ENCODE results near the gene CACNA1F.

DNA sequence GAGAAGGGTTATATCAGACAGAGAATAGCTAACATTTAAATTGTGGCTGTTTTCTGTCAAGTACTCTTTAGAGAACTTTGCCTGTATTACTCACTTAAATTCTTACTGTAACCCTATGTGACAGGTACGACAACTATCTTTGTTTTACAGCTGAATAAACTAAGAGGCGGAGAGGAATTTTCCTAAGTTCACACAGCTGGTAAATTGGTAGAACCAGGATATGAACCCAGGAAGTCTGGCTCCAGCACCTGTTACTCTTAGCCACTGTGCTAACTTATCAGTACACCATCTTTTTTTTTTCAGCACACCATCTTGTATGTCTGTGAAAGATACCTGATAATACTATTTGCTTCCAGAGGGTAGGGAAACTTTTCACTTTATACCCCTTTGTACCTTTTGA, 31.1 kb downstream of the CACNA1F start:
- TF ChIP-seq, protein P1, sequence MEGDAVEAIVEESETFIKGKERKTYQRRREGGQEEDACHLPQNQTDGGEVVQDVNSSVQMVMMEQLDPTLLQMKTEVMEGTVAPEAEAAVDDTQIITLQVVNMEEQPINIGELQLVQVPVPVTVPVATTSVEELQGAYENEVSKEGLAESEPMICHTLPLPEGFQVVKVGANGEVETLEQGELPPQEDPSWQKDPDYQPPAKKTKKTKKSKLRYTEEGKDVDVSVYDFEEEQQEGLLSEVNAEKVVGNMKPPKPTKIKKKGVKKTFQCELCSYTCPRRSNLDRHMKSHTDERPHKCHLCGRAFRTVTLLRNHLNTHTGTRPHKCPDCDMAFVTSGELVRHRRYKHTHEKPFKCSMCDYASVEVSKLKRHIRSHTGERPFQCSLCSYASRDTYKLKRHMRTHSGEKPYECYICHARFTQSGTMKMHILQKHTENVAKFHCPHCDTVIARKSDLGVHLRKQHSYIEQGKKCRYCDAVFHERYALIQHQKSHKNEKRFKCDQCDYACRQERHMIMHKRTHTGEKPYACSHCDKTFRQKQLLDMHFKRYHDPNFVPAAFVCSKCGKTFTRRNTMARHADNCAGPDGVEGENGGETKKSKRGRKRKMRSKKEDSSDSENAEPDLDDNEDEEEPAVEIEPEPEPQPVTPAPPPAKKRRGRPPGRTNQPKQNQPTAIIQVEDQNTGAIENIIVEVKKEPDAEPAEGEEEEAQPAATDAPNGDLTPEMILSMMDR (conservative IDR thresholded peaks at IDR 0.05; ENCODE audit: low read length), result no peak
- no peak for TF ChIP-seq EZH2phosphoT487 (IDR thresholded peaks at IDR 0.05; ENCODE audit: borderline replicate concordance, low read depth, low read length)

Data from OCI-LY7 (cell line).